Stimulated activated CD4-positive, alpha-beta T cell treated with anti-CD3 and anti-CD28 coated beads, Interleukin-12 subunit alpha, Interleukin-12 subunit beta, amount 100 ng/mL, for 24 hours (primary cell): ENCODE data around the gene HTD2.
"Not testable (repeated sequence)": the region's sequence is repeated elsewhere in the genome, so short reads cannot be mapped to it uniquely, and the experiment has no call there.

Experiments used
- DNase-seq, 2 experiments: peaks; one replicate each; pipeline ENCODE4 v3.0.0-alpha.2; 2020; ENCODE audit warnings: low read depth in 2 of 2

The HTD2 gene

GRCh38 chr3:58305882-58306711 is at the start of gene HTD2, which contains the start of gene RPP14:
Gene HTD2 (plus strand): TSS chr3:58306520. CDS start chr3:58317614, 11,094 bp downstream.
Gene RPP14 (plus strand): TSS chr3:58306245. CDS start chr3:58310330, 4,085 bp downstream.
- DNase-seq, result peak; percentile 98 to 99

GRCh38 chr3:58258392-58259055 is 47.8 kb upstream of the HTD2 start:
- no peak for DNase-seq

- no peak for DNase-seq
These were observed 46.0 kb upstream of the HTD2 start for GRCh38 chr3:58260261-58260731.

GRCh38 chr3:58260733-58261132 is 45.6 kb upstream of the HTD2 start:
- DNase-seq, result no peak

GRCh38 chr3:58261954-58262666 is 44.2 kb upstream of the HTD2 start:
- no peak for DNase-seq

- DNase-seq, result no peak
These were observed 39.7 kb upstream of the HTD2 start for GRCh38 chr3:58266577-58266976.

- not testable (repeated sequence) for DNase-seq
These were observed 38.8 kb upstream of the HTD2 start for GRCh38 chr3:58267543-58267942.

- no peak for DNase-seq
These were observed 37.0 kb upstream of the HTD2 start for GRCh38 chr3:58269356-58269755.

- DNase-seq, result no peak
These were observed 35.8 kb upstream of the HTD2 start for GRCh38 chr3:58270485-58270884.

- no peak for DNase-seq
These were observed 34.3 kb upstream of the HTD2 start for GRCh38 chr3:58271901-58272501.

GRCh38 chr3:58272891-58273290 is 33.4 kb upstream of the HTD2 start:
- DNase-seq, result no peak

- not testable (repeated sequence) for DNase-seq
These were observed 33.0 kb upstream of the HTD2 start for GRCh38 chr3:58273362-58273761.

- no peak for DNase-seq
These were observed 32.2 kb upstream of the HTD2 start for GRCh38 chr3:58274027-58274614.

GRCh38 chr3:58281069-58281468 is 25.3 kb upstream of the HTD2 start:
- no peak for DNase-seq

- no peak for DNase-seq
These were observed 21.0 kb upstream of the HTD2 start for GRCh38 chr3:58285334-58285733.

- DNase-seq, result no peak
These were observed 19.0 kb upstream of the HTD2 start for GRCh38 chr3:58287354-58287753.

- DNase-seq, result no peak
These were observed 18.1 kb upstream of the HTD2 start for GRCh38 chr3:58288011-58288728.

GRCh38 chr3:58288964-58289613 is 17.2 kb upstream of the HTD2 start:
- DNase-seq, result not testable (repeated sequence)

GRCh38 chr3:58290446-58290845 is 15.9 kb upstream of the HTD2 start:
- not testable (repeated sequence) for DNase-seq

- no peak for DNase-seq
These were observed 14.5 kb upstream of the HTD2 start for GRCh38 chr3:58291671-58292338.
